Smooth muscle cell (in vitro differentiated cells): ENCODE results near the gene CACNG7. TPM values are rescaled to one million over a fixed set of nuclear protein-coding genes. Genes with fewer than 3 reads are reported as not detected.

ENCODE experiments used
- DNase-seq: peaks from one replicate; lab custom pipeline; 2025; ENCODE audit not compliant: unreplicated experiment; lab: John Stamatoyannopoulos, UW
- H2AFZ ChIP-seq: fragments of 200-600 bp; sonication (generic); 2 replicates; pipeline ENCODE4 v1.6.0; 2016; ENCODE audit warnings: antibody characterized with exemption, low read depth, mild to moderate bottlenecking
- H3F3A ChIP-seq: fragments of 200-600 bp; sonication (generic); 2 replicates; pipeline ENCODE4 v1.6.0; 2017; ENCODE audit warnings: antibody characterized with exemption, low read depth
- H3K27ac ChIP-seq: fragments of 200-600 bp; sonication (generic); 2 replicates; pipeline ENCODE4 v1.5.1; 2016; ENCODE audit warnings: low read depth, mild to moderate bottlenecking
- H3K27me3 ChIP-seq: fragments of 200-600 bp; sonication (generic); 2 replicates; pipeline ENCODE4 v1.6.1; 2016; ENCODE audit warnings: low read depth, mild to moderate bottlenecking
- H3K36me3 ChIP-seq: fragments of 200-600 bp; sonication (generic); 2 replicates; pipeline ENCODE4 v1.5.1; 2016; ENCODE audit warnings: low read depth
- H3K4me1 ChIP-seq: fragments of 200-600 bp; sonication (generic); 2 replicates; pipeline ENCODE4 v1.5.1; 2016; ENCODE audit warnings: low read depth
- H3K4me2 ChIP-seq: fragments of 200-600 bp; sonication (generic); 2 replicates; pipeline ENCODE4 v1.6.0; 2016; ENCODE audit warnings: mild to moderate bottlenecking
- H3K4me3 ChIP-seq: fragments of 200-600 bp; sonication (generic); 2 replicates; pipeline ENCODE4 v1.5.1; 2016; ENCODE audit warnings: mild to moderate bottlenecking
- H3K79me2 ChIP-seq: fragments of 200-600 bp; sonication (generic); 2 replicates; pipeline ENCODE4 v1.6.0; 2016; ENCODE audit warnings: low read depth, mild to moderate bottlenecking
- H3K9ac ChIP-seq: fragments of 200-600 bp; sonication (generic); 2 replicates; pipeline ENCODE4 v1.6.0; 2016; ENCODE audit warnings: low read depth
- H3K9me3 ChIP-seq: fragments of 200-600 bp; sonication (generic); replicated peaks from 2 replicates; pipeline ENCODE4 v1.5.1; 2016; ENCODE audit warnings: low read depth
- H4K20me1 ChIP-seq: fragments of 200-600 bp; sonication (generic); 2 replicates; pipeline ENCODE4 v1.6.0; 2016; ENCODE audit warnings: low read depth
- CTCF ChIP-seq: fragments of 200-600 bp; sonication (generic); IDR thresholded peaks from 2 replicates; pipeline ENCODE4 v1.5.1; 2017; ENCODE audit warnings: borderline replicate concordance, mild to moderate bottlenecking, antibody characterized with exemption; ENCODE audit not compliant: insufficient read depth, poor library complexity, severe bottlenecking
- WGBS: methylation state at CpG from one replicate; pipeline ENCODE4 v1.1.7; 2016; ENCODE audit warnings: low lambda C conversion rate; 5-methylcytosine and 5-hydroxymethylcytosine counted together
- polyA plus RNA-seq: library from polyadenylated mRNA; unstranded; fragments of >200 nt; fragmentation: Nextera tagmentation; extraction: Ambion mirVana; gene quantifications from 2 replicates; pipeline ENCODE4 v1.2.1, GENCODE V29; 2016
- total RNA-seq: library from RNA; depleted of rRNA; stranded (reverse); fragments of >200 nt; gene quantifications from 2 replicates; pipeline ENCODE4 v1.2.3, GENCODE V29; 2014

CACNG7 gene
- total and polyA plus RNA-seq, 2 experiments from 2014 or later, result 1.3 to 6.1 TPM

DNA sequence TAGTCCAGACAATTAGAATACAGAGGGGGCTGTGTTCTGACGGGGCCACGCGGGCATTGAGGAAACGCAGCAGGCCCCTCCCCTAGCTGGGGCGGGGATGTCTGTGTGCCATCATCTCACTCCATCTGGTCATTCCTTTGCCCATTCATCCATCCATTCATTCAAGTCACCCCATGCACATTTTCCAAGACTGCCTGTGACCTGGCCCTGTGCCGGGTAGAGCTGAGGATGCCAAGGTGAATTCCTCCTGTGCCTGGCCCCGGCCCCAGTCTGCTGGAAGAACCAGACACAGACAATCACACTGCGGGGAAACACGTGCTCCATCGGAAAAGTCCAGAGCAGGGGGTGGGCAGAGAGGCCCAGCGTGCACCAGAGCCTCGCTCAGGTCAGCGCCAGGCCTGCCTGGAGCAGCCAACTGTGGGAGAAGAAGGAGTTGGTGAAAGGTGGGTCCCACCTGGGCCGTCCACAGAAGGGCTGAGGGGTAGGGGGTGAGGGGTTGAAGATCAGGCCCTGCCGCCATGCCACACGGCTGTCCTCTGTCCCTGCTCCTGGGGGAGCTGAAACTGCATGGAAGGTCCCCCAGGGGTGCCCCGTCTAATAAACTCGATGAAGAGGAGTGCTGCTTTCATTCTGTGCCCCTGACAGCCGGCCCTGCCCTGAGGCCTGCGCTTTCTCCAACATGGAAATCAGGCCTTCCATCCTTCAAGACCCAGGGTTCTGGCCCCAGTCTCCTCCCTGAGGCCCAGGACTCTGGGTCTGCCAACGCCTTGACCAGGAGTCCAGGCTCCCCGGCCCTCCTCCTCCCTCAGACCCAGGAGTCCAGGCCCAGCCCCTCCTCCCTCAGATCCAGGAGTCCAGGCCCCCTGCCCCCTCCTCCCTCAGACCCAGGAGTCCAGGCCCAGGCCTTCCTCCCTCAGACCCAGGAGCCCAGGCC, 80.8 kb downstream of the CACNG7 start:
- no peaks in the 10 kb centered on the region for H4K20me1 ChIP-seq
- no peak for TF ChIP-seq CTCF
- H3F3A ChIP-seq, result no peaks in the 10 kb centered on the region
- 84% methylated on average over 19 of the region's 22 CpGs for WGBS
- no peak overlapping the region for H3K4me2 ChIP-seq
- no peak overlapping the region for H3K27ac ChIP-seq
- H3K9ac ChIP-seq, result no peak overlapping the region
- no peak overlapping the region for H2AFZ ChIP-seq
- H3K79me2 ChIP-seq, result no peaks in the 10 kb centered on the region
- H3K4me1 ChIP-seq, result peaks cover 3% of the 10 kb centered on the region
- no peaks in the 10 kb centered on the region for H3K36me3 ChIP-seq
- DNase-seq, result no peak
- no peaks in the 10 kb centered on the region for H3K9me3 ChIP-seq
- peaks cover 10% of the 10 kb centered on the region for H3K27me3 ChIP-seq
- H3K4me3 ChIP-seq, result no peak overlapping the region

- Histone ChIP-seq H3K27ac (no peak within 1 kb of the TSS), H3K9ac (no peak within 1 kb of the TSS), H3K4me2 (peak within 1 kb of the TSS; percentile 86), H3K36me3 (no peaks in the 10 kb centered on the region), H3F3A (no peaks in the 10 kb centered on the region), H3K4me1 (peaks cover 3% of the 10 kb centered on the region), H3K9me3 (no peaks in the 10 kb centered on the region), H3K4me3 (peak within 1 kb of the TSS; percentile 50), H4K20me1 (no peaks in the 10 kb centered on the region), H3K27me3 (peaks cover 10% of the 10 kb centered on the region), H3K79me2 (no peaks in the 10 kb centered on the region), H2AFZ (no peak within 1 kb of the TSS)
- no peak for DNase-seq
- no peak for TF ChIP-seq CTCF
- WGBS, result 22% methylated on average over 29 of the region's 66 CpGs
Measured at GRCh38 chr19:53991224-53992113, 82.4 kb downstream of the CACNG7 start, which contains the start of gene CACNG6. TSS of gene CACNG6 (plus strand) at chr19:53991637. CDS start at chr19:53992878, 1,241 bp downstream.

DNA sequence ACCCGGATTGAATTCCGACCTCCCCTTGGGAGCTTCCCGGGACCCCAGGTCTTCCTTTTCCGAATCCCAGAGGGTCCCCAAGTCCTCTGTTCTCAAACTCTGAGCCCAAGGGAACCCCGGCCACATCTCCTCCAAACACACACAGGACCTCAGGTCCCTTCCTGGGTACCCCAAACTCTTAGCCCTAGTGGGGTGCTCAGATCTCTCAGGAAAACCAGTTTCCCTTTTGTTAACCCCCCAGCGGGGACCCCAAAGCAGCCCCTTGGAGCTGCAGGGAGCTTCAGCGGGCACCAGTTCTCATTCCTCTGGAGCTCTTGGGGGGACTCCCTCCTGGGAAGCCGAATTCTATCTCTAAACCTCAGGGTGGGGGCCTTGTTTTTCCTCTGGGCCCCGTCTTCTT, 83.1 kb downstream of the CACNG7 start:
- Histone ChIP-seq H3F3A (no peaks in the 10 kb centered on the region), H3K4me2 (no peak overlapping the region)
- no peak for TF ChIP-seq CTCF

More for the DNA sequence above, 83.1 kb downstream of the CACNG7 start:
- DNase-seq, result no peak
- H4K20me1 ChIP-seq, result no peaks in the 10 kb centered on the region
- peaks cover 3% of the 10 kb centered on the region for H3K4me1 ChIP-seq
- 94% methylated on average over 9 of the region's 9 CpGs for WGBS
- no peaks in the 10 kb centered on the region for H3K79me2 ChIP-seq
- H3K9me3 ChIP-seq, result no peaks in the 10 kb centered on the region
- no peak overlapping the region for H3K9ac ChIP-seq
- H3K36me3 ChIP-seq, result no peaks in the 10 kb centered on the region
- no peak overlapping the region for H3K4me3 ChIP-seq
- H3K27ac ChIP-seq, result no peak overlapping the region
- no peak overlapping the region for H2AFZ ChIP-seq
- peaks cover 13% of the 10 kb centered on the region for H3K27me3 ChIP-seq
